Neural cell (in vitro differentiated cells): ENCODE data around the gene SMIM17. TPM values are rescaled to one million over a fixed set of nuclear protein-coding genes. Genes with fewer than 3 reads are reported as not detected.

Experiments used
- H2AFZ ChIP-seq: fragments of 200-600, 300-800 bp; sonication (generic), shearing (Covaris generic); 2 replicates; pipeline ENCODE4 v1.6.0; 2014; ENCODE audit warnings: low read depth, mild to moderate bottlenecking, antibody characterized with exemption, low read length, moderate library complexity
- H3F3A ChIP-seq: fragments of 200-600 bp; shearing (Covaris generic); 2 replicates; pipeline ENCODE4 v1.6.1; 2016; ENCODE audit warnings: mild to moderate bottlenecking, moderate library complexity, mixed read lengths, antibody characterized with exemption, low read length; ENCODE audit not compliant: insufficient read depth, poor library complexity, severe bottlenecking
- H3K27ac ChIP-seq: fragments of 200-600, 300-800 bp; sonication (generic), shearing (Covaris generic); 2 replicates; pipeline ENCODE4 v1.5.1; 2014; ENCODE audit warnings: mild to moderate bottlenecking, low read length, moderate library complexity
- H3K27me3 ChIP-seq: fragments of 300-800, 200-600 bp; sonication (generic), shearing (Covaris generic); 2 replicates; pipeline ENCODE4 v1.6.0; 2014; ENCODE audit warnings: mild to moderate bottlenecking, low read depth, low read length, moderate library complexity; ENCODE audit not compliant: insufficient read depth
- H3K36me3 ChIP-seq: fragments of 300-800, 200-600 bp; sonication (generic), shearing (Covaris generic); 2 replicates; pipeline ENCODE4 v1.5.1; 2014; ENCODE audit warnings: mild to moderate bottlenecking, antibody characterized with exemption, low read length, moderate library complexity; ENCODE audit not compliant: insufficient read depth
- H3K4me2 ChIP-seq: fragments of 300-800, 200-600 bp; sonication (generic), shearing (Covaris generic); 2 replicates; pipeline ENCODE4 v1.6.0; 2014; ENCODE audit warnings: mild to moderate bottlenecking, low read length
- H3K4me3 ChIP-seq: fragments of 300-800, 200-600 bp; sonication (generic), shearing (Covaris generic); 2 replicates; pipeline ENCODE4 v1.5.1; 2014; ENCODE audit warnings: mild to moderate bottlenecking, low read length, moderate library complexity
- H3K79me2 ChIP-seq: fragments of 200-600 bp; shearing (Covaris generic); replicated peaks from 2 replicates; pipeline ENCODE4 v1.6.0; 2014; ENCODE audit warnings: mild to moderate bottlenecking, low read length, moderate library complexity; ENCODE audit not compliant: insufficient read depth
- H3K9ac ChIP-seq: fragments of 300-800, 200-600 bp; sonication (generic), shearing (Covaris generic); 2 replicates; pipeline ENCODE4 v1.6.1; 2016; ENCODE audit warnings: mild to moderate bottlenecking, low read length, mixed read lengths
- H3K9me2 ChIP-seq: fragments of 200-600 bp; shearing (Covaris generic); 2 replicates; pipeline ENCODE4 v1.6.1; 2016; ENCODE audit warnings: mild to moderate bottlenecking, low read length, mixed read lengths; ENCODE audit not compliant: insufficient read depth
- H3K9me3 ChIP-seq: fragments of 200-600, 300-800 bp; sonication (generic), shearing (Covaris generic); 2 replicates; pipeline ENCODE4 v1.6.1; 2016; ENCODE audit warnings: mild to moderate bottlenecking, mixed run types, low read length, moderate library complexity, mixed read lengths
- H4K20me1 ChIP-seq: fragments of 200-600 bp; shearing (Covaris generic); 2 replicates; pipeline ENCODE4 v1.6.1; 2016; ENCODE audit warnings: mild to moderate bottlenecking, mixed run types; ENCODE audit not compliant: insufficient read depth
- EP300 ChIP-seq: fragments of 450-650 bp; conservative IDR thresholded peaks from 2 replicates; pipeline ENCODE4 v1.6.1; 2014; ENCODE audit warnings: antibody characterized with exemption, mild to moderate bottlenecking, moderate library complexity; ENCODE audit not compliant: poor library complexity, severe bottlenecking
- EZH2 ChIP-seq: fragments of 200-600, 300-800 bp; shearing (Covaris generic), sonication (generic); IDR thresholded peaks from 2 replicates; pipeline ENCODE4 v1.6.1; 2014; ENCODE audit warnings: antibody characterized with exemption, low read length, borderline replicate concordance, mild to moderate bottlenecking; ENCODE audit not compliant: insufficient read depth, poor library complexity, severe bottlenecking
- MXI1 ChIP-seq: fragments of 450-650 bp; conservative IDR thresholded peaks from 2 replicates; pipeline ENCODE4 v1.6.1; 2014; ENCODE audit warnings: antibody characterized with exemption, mild to moderate bottlenecking; ENCODE audit not compliant: poor library complexity, severe bottlenecking
- POLR2AphosphoS5 ChIP-seq: IDR thresholded peaks from 2 replicates; pipeline ENCODE4 v1.6.1; 2012
- RAD21 ChIP-seq: fragments of 450-650 bp; conservative IDR thresholded peaks from 2 replicates; pipeline ENCODE4 v1.6.1; 2014; ENCODE audit warnings: antibody characterized with exemption, mild to moderate bottlenecking, moderate library complexity
- SMC3 ChIP-seq: fragments of 450-650 bp; conservative IDR thresholded peaks from 2 replicates; pipeline ENCODE4 v1.6.1; 2014; ENCODE audit warnings: antibody characterized with exemption, mild to moderate bottlenecking, moderate library complexity; ENCODE audit not compliant: poor library complexity
- TAF1 ChIP-seq: IDR thresholded peaks from 2 replicates; pipeline ENCODE4 v1.6.1; 2012; ENCODE audit warnings: low read depth
- polyA plus RNA-seq: library from polyadenylated mRNA; depleted of rRNA; stranded (reverse); fragments of >200 nt; gene quantifications from 2 replicates; pipeline ENCODE4 v1.2.3, GENCODE V29; 2014
- TF ChIP-seq, protein P1 (sequence below): fragments of 450-650 bp; IDR thresholded peaks from 2 replicates; pipeline ENCODE4 v1.5.1; 2014; ENCODE audit warnings: antibody characterized with exemption, mild to moderate bottlenecking, moderate library complexity; ENCODE audit not compliant: poor library complexity, severe bottlenecking
- TF ChIP-seq, protein P2 (sequence below): IDR thresholded peaks from 2 replicates; pipeline ENCODE4 v1.6.1; 2012; ENCODE audit warnings: borderline replicate concordance

Gene SMIM17
- polyA plus RNA-seq, 1 donor from 2014 or later, result 14.2 TPM

DNA sequence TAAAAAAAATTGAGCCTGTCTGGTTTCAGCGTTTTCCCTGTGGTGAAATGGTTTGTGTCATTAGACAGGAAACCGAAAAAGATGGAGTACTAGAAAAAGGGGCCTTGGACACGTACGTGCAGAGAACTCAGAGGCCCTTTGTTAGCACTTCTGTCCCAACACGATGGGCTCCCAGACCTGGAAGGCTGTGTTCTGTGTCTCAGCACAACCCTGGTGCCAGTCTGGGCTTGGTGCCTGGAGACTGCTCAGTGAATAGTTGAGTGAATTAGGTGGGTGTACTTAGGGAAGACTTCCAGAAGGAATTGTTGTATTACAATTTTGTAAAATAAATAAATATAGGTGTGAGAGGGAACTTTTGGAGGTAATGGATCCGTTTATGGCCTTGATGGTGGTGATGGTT, 39.1 kb upstream of the SMIM17 start:
- Histone ChIP-seq H3K9me3 (peaks cover 29% of the 10 kb centered on the region), H3K9me2 (no peaks in the 10 kb centered on the region), H3F3A (no peaks in the 10 kb centered on the region), H3K9ac (no peak overlapping the region), H4K20me1 (no peaks in the 10 kb centered on the region), H3K27me3 (no peaks in the 10 kb centered on the region), H3K36me3 (peaks cover 33% of the 10 kb centered on the region), H2AFZ (no peak overlapping the region), H3K27ac (no peak overlapping the region), H3K4me2 (no peak overlapping the region), H3K4me3 (no peak overlapping the region), H3K79me2 (peaks cover 81% of the 10 kb centered on the region)
- no peak for TF ChIP-seq POLR2AphosphoS5
- no peak for TF ChIP-seq TAF1
- no peak for TF ChIP-seq RAD21
- TF ChIP-seq SMC3, result no peak
- TF ChIP-seq EZH2, result no peak
- TF ChIP-seq, protein P1, sequence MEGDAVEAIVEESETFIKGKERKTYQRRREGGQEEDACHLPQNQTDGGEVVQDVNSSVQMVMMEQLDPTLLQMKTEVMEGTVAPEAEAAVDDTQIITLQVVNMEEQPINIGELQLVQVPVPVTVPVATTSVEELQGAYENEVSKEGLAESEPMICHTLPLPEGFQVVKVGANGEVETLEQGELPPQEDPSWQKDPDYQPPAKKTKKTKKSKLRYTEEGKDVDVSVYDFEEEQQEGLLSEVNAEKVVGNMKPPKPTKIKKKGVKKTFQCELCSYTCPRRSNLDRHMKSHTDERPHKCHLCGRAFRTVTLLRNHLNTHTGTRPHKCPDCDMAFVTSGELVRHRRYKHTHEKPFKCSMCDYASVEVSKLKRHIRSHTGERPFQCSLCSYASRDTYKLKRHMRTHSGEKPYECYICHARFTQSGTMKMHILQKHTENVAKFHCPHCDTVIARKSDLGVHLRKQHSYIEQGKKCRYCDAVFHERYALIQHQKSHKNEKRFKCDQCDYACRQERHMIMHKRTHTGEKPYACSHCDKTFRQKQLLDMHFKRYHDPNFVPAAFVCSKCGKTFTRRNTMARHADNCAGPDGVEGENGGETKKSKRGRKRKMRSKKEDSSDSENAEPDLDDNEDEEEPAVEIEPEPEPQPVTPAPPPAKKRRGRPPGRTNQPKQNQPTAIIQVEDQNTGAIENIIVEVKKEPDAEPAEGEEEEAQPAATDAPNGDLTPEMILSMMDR, result no peak
- TF ChIP-seq EP300, result no peak
- TF ChIP-seq MXI1, result no peak
- TF ChIP-seq, protein P2, sequence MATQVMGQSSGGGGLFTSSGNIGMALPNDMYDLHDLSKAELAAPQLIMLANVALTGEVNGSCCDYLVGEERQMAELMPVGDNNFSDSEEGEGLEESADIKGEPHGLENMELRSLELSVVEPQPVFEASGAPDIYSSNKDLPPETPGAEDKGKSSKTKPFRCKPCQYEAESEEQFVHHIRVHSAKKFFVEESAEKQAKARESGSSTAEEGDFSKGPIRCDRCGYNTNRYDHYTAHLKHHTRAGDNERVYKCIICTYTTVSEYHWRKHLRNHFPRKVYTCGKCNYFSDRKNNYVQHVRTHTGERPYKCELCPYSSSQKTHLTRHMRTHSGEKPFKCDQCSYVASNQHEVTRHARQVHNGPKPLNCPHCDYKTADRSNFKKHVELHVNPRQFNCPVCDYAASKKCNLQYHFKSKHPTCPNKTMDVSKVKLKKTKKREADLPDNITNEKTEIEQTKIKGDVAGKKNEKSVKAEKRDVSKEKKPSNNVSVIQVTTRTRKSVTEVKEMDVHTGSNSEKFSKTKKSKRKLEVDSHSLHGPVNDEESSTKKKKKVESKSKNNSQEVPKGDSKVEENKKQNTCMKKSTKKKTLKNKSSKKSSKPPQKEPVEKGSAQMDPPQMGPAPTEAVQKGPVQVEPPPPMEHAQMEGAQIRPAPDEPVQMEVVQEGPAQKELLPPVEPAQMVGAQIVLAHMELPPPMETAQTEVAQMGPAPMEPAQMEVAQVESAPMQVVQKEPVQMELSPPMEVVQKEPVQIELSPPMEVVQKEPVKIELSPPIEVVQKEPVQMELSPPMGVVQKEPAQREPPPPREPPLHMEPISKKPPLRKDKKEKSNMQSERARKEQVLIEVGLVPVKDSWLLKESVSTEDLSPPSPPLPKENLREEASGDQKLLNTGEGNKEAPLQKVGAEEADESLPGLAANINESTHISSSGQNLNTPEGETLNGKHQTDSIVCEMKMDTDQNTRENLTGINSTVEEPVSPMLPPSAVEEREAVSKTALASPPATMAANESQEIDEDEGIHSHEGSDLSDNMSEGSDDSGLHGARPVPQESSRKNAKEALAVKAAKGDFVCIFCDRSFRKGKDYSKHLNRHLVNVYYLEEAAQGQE, result no peak

DNA sequence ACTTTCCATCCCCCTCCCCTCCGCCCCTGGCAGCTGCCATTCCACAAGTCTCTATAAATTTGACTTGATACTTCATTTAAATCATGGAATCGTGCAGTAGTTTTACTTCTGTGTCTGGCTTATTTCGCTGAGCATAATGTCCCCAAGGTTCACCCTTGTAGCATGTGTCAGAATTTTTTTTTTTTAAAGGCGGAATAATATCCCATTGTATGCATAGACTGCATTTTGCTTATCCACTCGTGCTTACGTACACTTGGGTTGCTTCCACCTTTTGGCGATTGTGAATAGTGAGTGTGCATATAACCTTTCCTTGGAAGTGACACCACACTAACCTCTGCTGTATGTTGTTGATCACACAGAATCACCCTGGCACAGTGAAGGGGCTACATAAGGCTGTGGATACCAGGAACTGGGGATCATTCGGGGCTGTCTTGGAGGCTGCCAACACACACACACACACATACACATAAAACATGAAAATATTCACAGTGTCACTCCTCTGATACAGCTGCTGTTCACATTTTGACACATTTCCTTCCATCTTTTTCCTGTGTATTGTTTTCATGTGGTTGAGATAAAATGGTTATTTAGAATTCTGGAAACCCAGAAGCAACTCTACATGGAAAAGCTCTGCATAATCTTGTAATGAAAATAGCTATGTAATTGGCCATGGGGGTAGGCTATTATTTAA, 34.5 kb upstream of the SMIM17 start:
- TF ChIP-seq, protein P1, result no peak
- TF ChIP-seq EZH2 (no peak), SMC3 (no peak), MXI1 (no peak), TAF1 (no peak)
- peaks cover 93% of the 10 kb centered on the region for H3K79me2 ChIP-seq
- H3K36me3 ChIP-seq, result peaks cover 23% of the 10 kb centered on the region
- no peaks in the 10 kb centered on the region for H3K27me3 ChIP-seq
- no peak overlapping the region for H2AFZ ChIP-seq
- H3K9me3 ChIP-seq, result peaks cover 34% of the 10 kb centered on the region
- no peak overlapping the region for H3K9ac ChIP-seq
- H3K9me2 ChIP-seq, result no peaks in the 10 kb centered on the region
- H4K20me1 ChIP-seq, result no peaks in the 10 kb centered on the region
- no peak overlapping the region for H3K4me3 ChIP-seq
- H3F3A ChIP-seq, result no peaks in the 10 kb centered on the region
- no peak overlapping the region for H3K4me2 ChIP-seq
- H3K27ac ChIP-seq, result no peak overlapping the region
